GM21717 (cell line): ENCODE results near the gene NR5A1.
A peak's percentile ranks its signal among the peaks of the same experiment; 100 is the strongest.

Source experiments
- ATAC-seq: cut with Tn5 transposase; IDR thresholded peaks from one replicate; pipeline ENCODE4 v1.9.1; 2021; ENCODE audit warnings: mild to moderate bottlenecking, moderate library complexity; ENCODE audit not compliant: unreplicated experiment

The NR5A1 gene

DNA sequence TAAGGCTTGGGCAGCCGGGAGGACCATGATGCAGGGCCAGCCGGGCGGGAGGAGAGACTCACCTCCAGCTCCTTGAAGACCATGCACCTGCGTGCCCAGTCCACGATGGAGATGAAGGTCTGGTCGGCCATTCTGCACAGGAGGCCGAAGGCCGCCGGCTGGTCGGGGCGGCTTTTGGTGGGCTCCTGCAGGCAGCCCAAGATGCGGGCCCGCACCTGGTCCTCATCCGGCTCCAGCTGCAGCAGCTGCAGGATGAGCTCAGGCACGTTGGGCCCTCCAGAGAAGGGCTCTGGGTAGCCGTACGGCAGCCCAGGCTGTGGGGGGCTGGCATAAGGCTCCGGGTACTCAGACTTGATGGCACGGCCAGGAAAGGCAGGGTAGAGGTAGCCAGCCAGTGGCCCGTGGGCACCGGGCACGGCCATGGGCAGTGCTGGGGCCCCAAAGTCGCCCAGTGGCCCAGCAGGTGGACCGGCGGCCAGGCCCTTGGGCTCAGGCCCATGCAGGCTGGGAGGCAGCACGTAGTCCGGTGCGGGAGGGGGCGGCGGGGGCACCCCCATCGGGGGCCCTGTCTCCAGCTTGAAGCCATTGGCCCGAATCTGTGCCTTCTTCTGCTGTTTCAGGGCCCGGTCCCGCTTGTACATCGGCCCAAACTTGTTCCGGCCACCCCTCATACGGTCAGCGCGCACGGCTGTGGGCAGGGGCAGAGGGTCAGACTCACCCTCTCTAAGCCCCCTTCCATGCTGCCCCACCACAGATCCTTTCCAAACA, 7.0 kb downstream of the NR5A1 start:
- ATAC-seq = no peak

GRCh38 chr9:124499216-124499615, 8.0 kb downstream of the NR5A1 start:
- no peak for ATAC-seq

DNA sequence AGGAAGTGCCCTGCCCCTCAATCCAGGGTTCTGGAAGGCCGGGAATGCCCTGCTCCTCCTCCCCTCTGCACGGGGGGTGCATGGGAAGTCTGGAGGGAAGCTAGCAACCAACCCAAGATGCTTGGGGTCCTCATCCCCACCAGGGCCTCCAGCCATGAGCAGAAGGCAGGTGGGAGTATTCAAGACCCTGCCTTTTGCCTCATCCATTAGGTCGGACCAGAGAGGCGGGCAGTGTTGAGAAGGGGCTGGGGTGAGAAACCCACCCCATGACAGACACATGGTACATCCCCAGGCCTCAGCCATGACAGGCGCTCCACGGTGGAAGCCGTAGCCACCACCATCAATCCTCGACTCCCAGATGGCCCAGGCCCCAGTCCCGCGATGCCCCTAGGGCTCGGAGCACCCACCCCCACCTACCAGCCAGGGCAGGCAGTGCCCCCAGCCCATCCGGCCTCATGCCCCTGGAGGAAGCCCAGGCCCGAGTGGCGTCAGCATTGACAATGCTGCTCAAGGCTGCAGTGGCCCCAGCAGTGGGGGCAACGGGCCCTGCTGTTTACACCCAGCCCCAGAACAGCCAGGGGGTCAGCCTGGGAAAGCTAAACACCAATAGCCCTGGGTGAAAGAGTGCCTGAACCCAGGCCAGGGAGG, 8.6 kb downstream of the NR5A1 start:
- ATAC-seq = no peak

GRCh38 chr9:124498040-124498439, 9.2 kb downstream of the NR5A1 start:
- ATAC-seq = no peak

GRCh38 chr9:124497441-124497840, 9.8 kb downstream of the NR5A1 start:
- ATAC-seq = no peak

DNA sequence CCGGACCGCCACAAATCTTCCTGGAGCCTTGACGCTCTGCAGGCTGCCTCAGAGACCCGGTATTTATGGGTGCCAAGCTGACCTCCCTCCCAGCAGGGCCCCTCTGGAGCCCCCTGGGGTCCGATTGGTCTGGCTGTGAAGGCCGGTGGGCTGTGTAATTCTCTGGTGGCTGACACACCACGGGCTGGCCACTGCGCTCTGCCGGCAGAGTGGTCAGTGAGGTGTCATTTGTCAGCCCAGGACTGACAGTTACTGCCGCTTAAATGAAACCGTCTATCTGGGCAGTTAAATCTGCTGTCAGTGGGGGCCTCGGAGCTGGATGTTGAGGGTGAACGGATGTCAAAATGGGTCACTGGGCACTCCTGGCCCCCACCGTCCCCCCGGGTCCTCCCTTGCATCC, 10.7 kb downstream of the NR5A1 start:
- ATAC-seq = no peak

DNA sequence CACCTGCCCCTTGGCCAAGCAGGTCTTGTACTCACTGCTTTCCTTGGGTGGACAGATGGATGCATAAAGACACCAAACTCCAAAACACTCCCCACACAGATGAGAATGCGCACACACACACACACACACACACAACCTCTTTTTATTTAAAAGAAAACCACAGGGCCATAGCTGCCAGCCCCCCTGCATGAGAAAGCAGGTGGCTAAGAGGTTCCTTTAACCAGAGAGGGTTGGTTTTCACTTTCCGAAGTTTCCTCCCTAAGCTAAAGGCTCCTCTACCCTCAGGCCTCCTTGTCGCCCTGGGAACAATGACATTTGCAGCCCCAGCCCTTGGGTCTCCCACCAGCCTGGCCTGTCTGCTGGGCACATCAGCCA, 11.1 kb downstream of the NR5A1 start:
- ATAC-seq = no peak

- no peak for ATAC-seq
Measured at GRCh38 chr9:124495126-124496074, 11.8 kb downstream of the NR5A1 start.

- peak; percentile 64 for ATAC-seq
Measured at GRCh38 chr9:124493794-124494479, 13.3 kb downstream of the NR5A1 start.

GRCh38 chr9:124493218-124493617, 14.0 kb downstream of the NR5A1 start:
- ATAC-seq = no peak

DNA sequence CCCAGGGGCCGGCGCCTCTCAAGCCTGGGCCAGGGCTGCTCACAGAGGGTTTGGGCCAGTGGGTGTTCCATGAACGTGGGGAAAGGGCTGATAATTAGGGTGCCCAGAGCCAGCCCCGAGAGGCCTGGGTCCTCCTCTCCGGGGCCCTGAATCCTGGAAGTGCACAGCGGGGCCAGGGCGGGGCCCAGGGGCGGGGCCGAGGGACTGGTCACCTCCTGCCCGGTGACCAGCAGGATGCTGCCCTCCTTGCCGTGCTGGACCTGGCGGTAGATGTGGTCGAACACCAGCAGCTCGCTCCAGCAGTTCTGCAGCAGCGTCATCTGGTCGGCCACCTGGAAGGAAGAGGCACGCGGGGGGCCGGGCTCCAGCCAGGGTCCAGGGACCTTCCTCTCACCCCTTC, 14.4 kb downstream of the NR5A1 start:
- no peak for ATAC-seq

DNA sequence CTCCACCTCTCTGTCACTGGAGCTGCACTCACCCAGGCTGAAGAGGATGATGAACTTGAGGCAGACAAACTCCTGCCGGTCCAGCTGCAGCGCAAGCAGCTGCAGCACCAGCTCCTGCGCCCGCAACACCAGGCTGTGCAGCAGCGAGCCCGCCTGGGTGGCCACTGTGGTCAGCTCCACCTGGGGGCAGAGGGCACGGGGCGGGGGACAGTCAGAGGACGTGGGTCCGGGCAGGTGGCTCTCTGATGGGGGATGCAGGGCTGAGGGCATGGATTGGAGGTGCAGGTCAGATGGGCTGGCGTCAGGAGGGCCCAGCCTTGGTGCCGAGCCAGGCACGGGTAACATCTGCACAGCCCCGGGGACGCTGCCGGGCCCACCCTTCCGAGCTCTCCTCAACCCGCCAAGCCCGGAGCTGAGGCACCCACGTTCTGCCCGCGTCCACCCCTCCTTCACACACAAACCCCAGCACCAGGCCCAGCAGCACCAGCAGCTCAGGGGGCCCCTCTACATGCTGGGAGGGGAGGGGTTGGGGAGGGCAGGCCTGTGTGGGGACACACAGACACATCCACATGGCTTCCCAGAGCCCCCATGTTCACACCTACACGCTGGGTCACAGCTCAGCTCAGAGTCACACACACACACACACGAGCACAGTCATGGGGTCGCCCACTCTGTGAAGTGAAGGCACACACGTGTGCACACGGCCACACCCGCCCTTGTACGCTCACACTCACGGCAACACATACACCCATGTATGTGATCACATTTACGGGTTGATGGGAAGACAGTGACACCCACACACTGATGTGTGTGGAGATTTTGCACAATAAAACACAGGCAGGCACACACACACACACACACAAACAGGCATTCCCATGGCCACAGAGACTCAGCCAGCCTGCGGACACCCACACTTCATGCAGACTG, 15.9 kb downstream of the NR5A1 start:
- ATAC-seq = no peak

DNA sequence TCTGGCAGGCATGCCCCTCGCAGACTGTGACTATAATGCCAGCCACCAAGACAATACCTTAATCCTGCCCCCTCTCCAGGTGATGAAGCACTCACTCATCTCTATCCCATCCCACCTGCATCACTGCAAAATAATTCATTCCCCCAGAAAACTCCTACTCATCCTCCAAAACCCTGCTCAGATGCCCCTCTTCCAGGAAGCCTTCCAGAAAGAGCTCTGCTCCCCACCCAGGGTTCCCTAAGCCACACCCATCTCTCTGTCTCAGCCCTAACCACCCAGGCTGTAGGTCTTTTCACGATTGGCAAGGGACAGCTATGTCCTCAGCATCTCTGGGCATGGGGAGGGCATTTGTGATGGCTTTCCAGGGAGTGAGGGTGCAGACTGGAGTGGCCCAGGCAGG, 17.2 kb downstream of the NR5A1 start:
- ATAC-seq = no peak

- no peak for ATAC-seq
Measured at GRCh38 chr9:124489222-124489621, 18.0 kb downstream of the NR5A1 start.

GRCh38 chr9:124488641-124489210, 18.5 kb downstream of the NR5A1 start:
- no peak for ATAC-seq

DNA sequence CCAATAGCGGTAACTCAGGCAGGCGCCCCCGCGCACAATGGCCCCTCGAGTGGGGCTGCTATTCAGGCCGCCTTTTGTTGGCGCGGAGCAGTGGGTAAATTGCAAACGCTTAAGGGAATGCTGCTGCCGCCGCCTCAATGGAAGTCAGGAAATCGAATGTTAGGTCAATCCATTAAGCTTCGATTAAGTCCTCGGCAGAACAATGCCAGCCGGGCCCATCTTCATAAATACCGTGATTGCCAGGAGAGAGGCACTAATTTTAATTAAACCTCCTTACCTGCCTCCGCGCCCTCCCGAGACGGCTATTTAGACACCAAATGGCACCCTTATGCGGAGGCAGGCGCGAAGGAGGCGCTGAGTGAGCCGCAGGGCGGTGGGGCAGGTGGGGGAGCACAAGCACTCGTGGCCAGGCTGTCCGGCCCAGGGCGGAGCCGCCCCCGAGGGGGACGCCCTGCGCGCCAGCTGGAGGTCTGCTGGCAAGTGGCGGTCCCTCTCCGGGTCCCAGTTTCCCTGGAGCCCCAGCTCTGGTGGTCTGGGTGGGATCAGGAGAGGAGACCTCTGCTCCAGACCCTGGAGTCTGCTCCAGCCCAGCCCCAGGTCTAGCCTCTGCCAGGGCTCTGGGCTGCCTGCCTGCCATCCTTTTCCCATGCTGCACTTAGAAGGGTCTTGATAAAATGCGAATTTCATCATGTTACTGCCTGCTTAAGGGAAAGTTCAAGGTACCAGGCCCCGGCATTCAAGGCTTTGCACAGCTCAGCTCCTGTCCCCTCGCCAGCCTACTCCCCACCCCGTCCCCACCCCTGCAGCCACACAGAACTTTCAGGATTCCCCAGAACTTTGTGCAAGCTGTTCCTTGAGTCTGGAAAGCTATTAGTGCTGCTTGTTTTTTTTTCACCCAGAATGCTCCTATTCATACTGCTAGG, 19.7 kb downstream of the NR5A1 start:
- no peak for ATAC-seq

DNA sequence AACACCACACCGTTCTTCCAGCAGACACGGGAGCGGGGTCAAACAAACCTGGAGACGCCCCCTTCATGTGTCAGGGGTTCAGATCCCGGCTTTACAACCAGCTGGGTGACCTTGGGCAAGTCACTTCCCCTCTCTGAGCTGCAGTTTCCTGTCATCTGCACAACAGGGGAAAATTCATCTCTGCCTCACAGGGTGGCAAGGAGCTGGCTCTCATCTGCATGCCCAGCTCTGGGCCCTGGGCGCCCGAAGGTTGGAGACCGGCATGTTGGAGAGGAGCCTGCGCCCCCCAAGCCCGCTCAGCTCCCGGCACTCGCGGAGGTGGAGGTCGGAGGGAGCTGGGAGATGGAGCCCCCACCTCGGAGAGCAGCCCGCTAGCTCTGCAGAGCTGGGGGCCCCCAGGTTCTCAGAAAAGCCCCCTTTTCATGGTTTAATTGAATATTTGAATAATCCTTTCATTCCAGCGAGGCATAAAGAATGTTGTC, 20.4 kb downstream of the NR5A1 start:
- ATAC-seq = no peak

GRCh38 chr9:124485936-124486335, 21.3 kb downstream of the NR5A1 start:
- no peak for ATAC-seq
